ENCODE data around the gene CRYBB1. TPM values are rescaled to one million over a fixed set of nuclear protein-coding genes. Genes with fewer than 3 reads are reported as not detected.

CRYBB1 gene
- total and polyA plus RNA-seq, 2 of the 13 experiments (the other 11 are each of a cell fraction or from before 2014, with no cell fraction given) = not detected

DNA sequence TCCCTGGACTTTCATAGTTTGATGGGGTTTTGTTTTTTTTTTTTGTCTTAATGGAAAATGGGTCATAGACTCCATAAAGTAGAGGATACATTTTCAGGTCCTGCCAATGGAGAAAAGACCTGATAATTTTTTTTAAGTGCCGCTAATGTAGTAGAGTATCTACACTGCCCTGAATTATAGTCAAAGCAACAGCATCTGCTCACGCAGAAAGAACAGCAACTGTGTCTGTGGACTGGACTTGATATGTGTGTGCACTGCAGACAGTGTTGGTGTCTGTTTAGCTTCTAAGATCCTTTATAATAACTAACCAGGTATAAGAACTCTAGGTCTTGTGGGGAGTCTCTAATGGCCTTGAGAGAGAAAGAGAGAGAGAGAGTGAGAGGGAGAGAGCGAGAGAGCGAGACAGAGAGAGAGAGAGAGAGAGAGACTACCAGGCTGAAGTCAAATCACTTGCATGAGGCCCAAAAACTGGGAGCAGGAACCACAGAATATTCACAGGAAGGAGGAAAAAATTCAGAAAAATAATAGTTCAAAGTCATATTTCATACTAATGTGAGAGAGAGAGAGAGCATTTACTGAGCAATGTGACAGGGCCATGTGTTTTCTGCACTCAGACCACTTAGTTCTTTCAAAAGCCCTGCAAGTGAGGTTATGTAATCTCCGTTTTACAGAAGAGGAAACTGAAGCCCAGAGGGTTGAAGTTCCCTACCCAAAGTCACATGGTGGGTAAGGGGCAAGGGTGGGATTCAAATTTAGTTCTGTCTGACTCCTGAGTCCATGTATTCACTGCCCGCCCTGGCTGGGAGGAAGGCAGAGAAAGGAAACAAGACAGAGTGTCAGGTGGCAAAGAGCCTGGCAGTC lies 30.9 kb upstream of the CRYBB1 start:
- no peaks in the 10 kb centered on the region for H3K36me3 ChIP-seq (replicated peaks in 1 of 2; ENCODE audit: control insufficient read depth in 1 of 2, insufficient read depth in 2 of 2, low read length in 2 of 2)
- H3K79me2 ChIP-seq (ENCODE audit: insufficient read depth, low read length) = no peaks in the 10 kb centered on the region
- H3K27ac ChIP-seq (ENCODE audit: extremely low read length, insufficient read depth, low read length) = no peak overlapping the region
- no peaks in the 10 kb centered on the region; the same call in 1 of the 2 replicates for H4K20me1 ChIP-seq (ENCODE audit: insufficient read depth, low read length)
- H3K27me3 ChIP-seq (ENCODE audit: control insufficient read depth in 1 of 2, insufficient read depth in 2 of 2, low read length in 2 of 2) = peaks cover 19 to 88% of the 10 kb centered on the region in 2 experiments
- no peaks in the 10 kb centered on the region for H3K9me3 ChIP-seq (ENCODE audit: low read length)
- no peak overlapping the region for H3K9ac ChIP-seq (ENCODE audit: insufficient read depth, low read depth, low read length)
- no peak overlapping the region for H2AFZ ChIP-seq (ENCODE audit: low read length)
- DNase-seq (ENCODE audit: low spot score) (no peak), FAIRE-seq (no peak), ATAC-seq (no peak)
- H3K4me3 ChIP-seq (replicated peaks in 1 of 3; ENCODE audit: insufficient read depth in 1 of 3, low read depth in 2 of 3, low read length in 3 of 3) = no peak overlapping the region
- TF ChIP-seq SATB2 (CRISPR knock-in tag; IDR thresholded peaks at IDR 0.05) = no peak
- TF ChIP-seq, protein P1, sequence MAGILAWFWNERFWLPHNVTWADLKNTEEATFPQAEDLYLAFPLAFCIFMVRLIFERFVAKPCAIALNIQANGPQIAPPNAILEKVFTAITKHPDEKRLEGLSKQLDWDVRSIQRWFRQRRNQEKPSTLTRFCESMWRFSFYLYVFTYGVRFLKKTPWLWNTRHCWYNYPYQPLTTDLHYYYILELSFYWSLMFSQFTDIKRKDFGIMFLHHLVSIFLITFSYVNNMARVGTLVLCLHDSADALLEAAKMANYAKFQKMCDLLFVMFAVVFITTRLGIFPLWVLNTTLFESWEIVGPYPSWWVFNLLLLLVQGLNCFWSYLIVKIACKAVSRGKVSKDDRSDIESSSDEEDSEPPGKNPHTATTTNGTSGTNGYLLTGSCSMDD (CRISPR knock-in tag; IDR thresholded peaks at IDR 0.05) = no peak
- TF ChIP-seq, protein P2, sequence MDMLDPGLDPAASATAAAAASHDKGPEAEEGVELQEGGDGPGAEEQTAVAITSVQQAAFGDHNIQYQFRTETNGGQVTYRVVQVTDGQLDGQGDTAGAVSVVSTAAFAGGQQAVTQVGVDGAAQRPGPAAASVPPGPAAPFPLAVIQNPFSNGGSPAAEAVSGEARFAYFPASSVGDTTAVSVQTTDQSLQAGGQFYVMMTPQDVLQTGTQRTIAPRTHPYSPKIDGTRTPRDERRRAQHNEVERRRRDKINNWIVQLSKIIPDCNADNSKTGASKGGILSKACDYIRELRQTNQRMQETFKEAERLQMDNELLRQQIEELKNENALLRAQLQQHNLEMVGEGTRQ (IDR thresholded peaks at IDR 0.05; ENCODE audit: low read depth, low read length) = no peak
- TF ChIP-seq, protein P2 (CRISPR knock-in tag; IDR thresholded peaks at IDR 0.05; ENCODE audit: borderline replicate concordance) = no peak
- TF ChIP-seq, protein P3, sequence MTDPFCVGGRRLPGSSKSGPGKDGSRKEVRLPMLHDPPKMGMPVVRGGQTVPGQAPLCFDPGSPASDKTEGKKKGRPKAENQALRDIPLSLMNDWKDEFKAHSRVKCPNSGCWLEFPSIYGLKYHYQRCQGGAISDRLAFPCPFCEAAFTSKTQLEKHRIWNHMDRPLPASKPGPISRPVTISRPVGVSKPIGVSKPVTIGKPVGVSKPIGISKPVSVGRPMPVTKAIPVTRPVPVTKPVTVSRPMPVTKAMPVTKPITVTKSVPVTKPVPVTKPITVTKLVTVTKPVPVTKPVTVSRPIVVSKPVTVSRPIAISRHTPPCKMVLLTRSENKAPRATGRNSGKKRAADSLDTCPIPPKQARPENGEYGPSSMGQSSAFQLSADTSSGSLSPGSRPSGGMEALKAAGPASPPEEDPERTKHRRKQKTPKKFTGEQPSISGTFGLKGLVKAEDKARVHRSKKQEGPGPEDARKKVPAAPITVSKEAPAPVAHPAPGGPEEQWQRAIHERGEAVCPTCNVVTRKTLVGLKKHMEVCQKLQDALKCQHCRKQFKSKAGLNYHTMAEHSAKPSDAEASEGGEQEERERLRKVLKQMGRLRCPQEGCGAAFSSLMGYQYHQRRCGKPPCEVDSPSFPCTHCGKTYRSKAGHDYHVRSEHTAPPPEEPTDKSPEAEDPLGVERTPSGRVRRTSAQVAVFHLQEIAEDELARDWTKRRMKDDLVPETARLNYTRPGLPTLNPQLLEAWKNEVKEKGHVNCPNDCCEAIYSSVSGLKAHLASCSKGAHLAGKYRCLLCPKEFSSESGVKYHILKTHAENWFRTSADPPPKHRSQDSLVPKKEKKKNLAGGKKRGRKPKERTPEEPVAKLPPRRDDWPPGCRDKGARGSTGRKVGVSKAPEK (CRISPR knock-in tag; IDR thresholded peaks at IDR 0.05; ENCODE audit: borderline replicate concordance) = no peak
- TF ChIP-seq ZNF24 (IDR thresholded peaks at IDR 0.05) = no peak
- no peak for TF ChIP-seq TAF15 (IDR thresholded peaks at IDR 0.05; ENCODE audit: low read depth, low read length, poor library complexity, severe bottlenecking)
- no peak for TF ChIP-seq GATA4 (IDR thresholded peaks at IDR 0.05; ENCODE audit: borderline replicate concordance, low read depth)
- TF ChIP-seq KLF15 (CRISPR knock-in tag; IDR thresholded peaks at IDR 0.05; ENCODE audit: borderline replicate concordance) = no peak
- TF ChIP-seq MEIS1 (CRISPR knock-in tag; IDR thresholded peaks at IDR 0.05; ENCODE audit: borderline replicate concordance) = no peak
- TF ChIP-seq THAP11 (CRISPR knock-in tag; IDR thresholded peaks at IDR 0.05) = no peak
- TF ChIP-seq BORCS8-MEF2B (CRISPR knock-in tag; IDR thresholded peaks at IDR 0.05) = no peak
- no peak for TF ChIP-seq ZNF331 (CRISPR knock-in tag; IDR thresholded peaks at IDR 0.05)
- no peak for TF ChIP-seq TBL1XR1 (IDR thresholded peaks at IDR 0.05; ENCODE audit: borderline replicate concordance, low read length, partially characterized antibody)
- no peak for TF ChIP-seq ZMAT3 (CRISPR knock-in tag; conservative IDR thresholded peaks at IDR 0.05)
- no peak for TF ChIP-seq ZNF788 (CRISPR knock-in tag; IDR thresholded peaks at IDR 0.05; ENCODE audit: borderline replicate concordance)
- TF ChIP-seq MEF2D (CRISPR knock-in tag; IDR thresholded peaks at IDR 0.05) = no peak
- no peak for TF ChIP-seq ZFP36L2 (CRISPR knock-in tag; IDR thresholded peaks at IDR 0.05)
- no peak for TF ChIP-seq RFX1 (IDR thresholded peaks at IDR 0.05)
- CTCF ChIA-PET (ENCODE audit: low intra/inter-chr PET ratio, low total read pairs) = no interaction called here
- intact Hi-C loops (cut with micrococcal nuclease; ENCODE audit: unreplicated experiment) = no loop called here
- WGBS (ENCODE audit: low lambda C conversion rate) = 5% methylated on average over 6 of the region's 6 CpGs
- POLR2A ChIA-PET = no interaction called here
- no TSS peak for BruUV-seq (replicated peaks)
- no peak overlapping the region for H3K4me2 ChIP-seq (ENCODE audit: low read depth, low read length)
- H3K4me1 ChIP-seq (ENCODE audit: insufficient read depth, low read length) = peaks cover 9% of the 10 kb centered on the region
- in situ Hi-C loops (cut with HindIII; ENCODE audit: extremely low pct_ligation_motif_present, low pct_unique_long_range_greater_than_20kb) = no loop called here
